ENCODE data around the gene BYSL.

DNA sequence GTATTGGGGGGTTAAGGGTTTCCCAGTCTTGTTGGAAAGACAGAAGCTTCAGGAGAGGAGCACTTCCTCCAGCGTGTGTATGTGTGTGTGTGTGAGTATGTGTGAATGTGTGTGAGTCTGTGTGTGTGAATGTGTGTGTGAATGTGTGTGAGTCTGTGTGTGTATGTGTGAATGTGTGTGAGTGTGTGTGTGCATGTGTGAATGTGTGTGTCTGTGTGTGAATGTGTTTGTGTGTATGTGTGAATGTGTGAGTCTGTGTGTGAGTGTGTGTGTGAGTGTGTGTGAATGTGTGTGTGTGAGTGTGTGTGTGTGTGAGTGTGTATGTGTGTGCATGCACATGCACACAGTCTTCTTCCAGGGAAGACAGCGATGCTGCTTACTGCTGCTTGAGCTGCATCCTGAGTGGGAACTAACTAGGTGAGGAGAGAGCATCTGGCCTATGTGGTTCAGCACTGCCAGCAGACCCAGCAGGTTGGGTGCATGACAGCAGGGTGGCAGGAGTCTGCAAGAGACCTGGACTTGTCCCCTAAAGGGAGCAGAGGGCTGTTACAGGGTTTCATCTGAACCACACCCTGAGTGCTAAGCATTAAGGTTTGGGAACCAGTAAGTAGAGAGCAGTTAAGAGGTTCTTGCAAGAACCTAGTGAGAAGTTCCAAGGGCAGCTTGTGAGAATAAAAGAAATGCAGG lies 43.0 kb downstream of the BYSL start:
- no peak for TF ChIP-seq POLR2AphosphoS5 (IDR thresholded peaks at IDR 0.05)
- TF ChIP-seq, protein P1, sequence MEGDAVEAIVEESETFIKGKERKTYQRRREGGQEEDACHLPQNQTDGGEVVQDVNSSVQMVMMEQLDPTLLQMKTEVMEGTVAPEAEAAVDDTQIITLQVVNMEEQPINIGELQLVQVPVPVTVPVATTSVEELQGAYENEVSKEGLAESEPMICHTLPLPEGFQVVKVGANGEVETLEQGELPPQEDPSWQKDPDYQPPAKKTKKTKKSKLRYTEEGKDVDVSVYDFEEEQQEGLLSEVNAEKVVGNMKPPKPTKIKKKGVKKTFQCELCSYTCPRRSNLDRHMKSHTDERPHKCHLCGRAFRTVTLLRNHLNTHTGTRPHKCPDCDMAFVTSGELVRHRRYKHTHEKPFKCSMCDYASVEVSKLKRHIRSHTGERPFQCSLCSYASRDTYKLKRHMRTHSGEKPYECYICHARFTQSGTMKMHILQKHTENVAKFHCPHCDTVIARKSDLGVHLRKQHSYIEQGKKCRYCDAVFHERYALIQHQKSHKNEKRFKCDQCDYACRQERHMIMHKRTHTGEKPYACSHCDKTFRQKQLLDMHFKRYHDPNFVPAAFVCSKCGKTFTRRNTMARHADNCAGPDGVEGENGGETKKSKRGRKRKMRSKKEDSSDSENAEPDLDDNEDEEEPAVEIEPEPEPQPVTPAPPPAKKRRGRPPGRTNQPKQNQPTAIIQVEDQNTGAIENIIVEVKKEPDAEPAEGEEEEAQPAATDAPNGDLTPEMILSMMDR (IDR thresholded peaks at IDR 0.05), result no peak
